K562 (cell line): Measurements from ENCODE around the gene TMTC2. TPM values are rescaled to one million over a fixed set of nuclear protein-coding genes. Genes with fewer than 3 reads are reported as not detected.

Source experiments
- ATAC-seq: fragments of 200-7000 bp; cut with Tn5 transposase; 3 replicates; pipeline ENCODE4 v1.9.1; 2020; ENCODE audit warnings: moderate library complexity
- BruUV-seq: library from RNA; stranded (reverse); fragments of 400-500 nt; replicated peaks from 2 replicates; lab custom pipeline; 2021; lab: Mats Ljungman, UMichigan
- CTCF ChIA-PET: fragments of 300-600 bp; formaldehyde crosslinking; extraction: SDS; loops from one replicate; lab custom pipeline; 2021; ENCODE audit warnings: low intra/inter-chr PET ratio; lab: Yijun Ruan, JAX
- POLR2A ChIA-PET: fragments of 300-600, 350-650 bp; sonication (Branson Sonifier 250); formaldehyde crosslinking; extraction: SDS; loops from one replicate; lab custom pipeline; 2021; ENCODE audit warnings: antibody characterized with exemption, inconsistent platforms; lab: Yijun Ruan, JAX
- DNase-seq, 4 experiments: peaks; one replicate each; pipeline versions ENCODE4 v3.0.0 to v3.0.0-alpha.2; 2011 to 2018; ENCODE audit warnings: low spot score in 3 of 4, mixed read lengths in 3 of 4; ENCODE audit errors: extremely low read depth in 1 of 4
- FAIRE-seq: peaks from 2 replicates; lab custom pipeline; 2011; peaks lifted over from hg19 to GRCh38; lab: Jason Lieb, UNC
- H2AFZ ChIP-seq: 2 replicates; pipeline ENCODE4 v1.6.0; 2011; ENCODE audit warnings: low read depth, low read length, control low read depth, inconsistent platforms
- H3K27ac ChIP-seq: fragments of 200-600 bp; 3 replicates; pipeline ENCODE4 v1.8.0; 2011; ENCODE audit warnings: low read depth, mild to moderate bottlenecking, control low read depth, inconsistent platforms, low read length, moderate library complexity, mixed read lengths; ENCODE audit errors: extremely low read depth
- H3K27me3 ChIP-seq, 2 experiments: fragments of 300-600 bp in 1 of 2; 2 replicates in 1 of 2; 3 replicates in 1 of 2; pipeline versions ENCODE4 v1.6.0 to v1.8.0; 2011; ENCODE audit warnings: inconsistent platforms in 2 of 2, low read length in 2 of 2, mild to moderate bottlenecking in 1 of 2, mixed read lengths in 1 of 2, moderate library complexity in 1 of 2; ENCODE audit not compliant: control insufficient read depth in 2 of 2, insufficient read depth in 2 of 2
- H3K36me3 ChIP-seq: fragments of 300-600 bp; 3 replicates; pipeline ENCODE4 v1.8.0; 2011; ENCODE audit warnings: mild to moderate bottlenecking, low read length, inconsistent platforms; ENCODE audit not compliant: control insufficient read depth, insufficient read depth
- H3K4me1 ChIP-seq, 2 experiments: fragments of 200-600 bp in 1 of 2; replicated peaks in 1 of 2; 2 replicates in 1 of 2; 3 replicates in 1 of 2; pipeline versions ENCODE4 v1.5.1 to v1.8.0; 2011; ENCODE audit warnings: inconsistent platforms in 2 of 2, low read length in 2 of 2, mild to moderate bottlenecking in 1 of 2, mixed read lengths in 1 of 2, moderate library complexity in 1 of 2; ENCODE audit not compliant: control insufficient read depth in 2 of 2, insufficient read depth in 2 of 2
- H3K4me2 ChIP-seq: 2 replicates; pipeline ENCODE4 v1.6.1; 2011; ENCODE audit warnings: low read length, control low read depth, inconsistent platforms, mixed read lengths; ENCODE audit not compliant: insufficient read depth
- H3K4me3 ChIP-seq: fragments of 200-600 bp; sonication (generic), shearing (Covaris generic); 2 replicates; pipeline ENCODE4 v1.5.1; 2016; ENCODE audit warnings: control low read depth, inconsistent platforms
- H3K79me2 ChIP-seq: fragments of 200-600 bp; 3 replicates; pipeline ENCODE4 v1.8.0; 2011; ENCODE audit warnings: low read length, inconsistent platforms; ENCODE audit not compliant: control insufficient read depth, insufficient read depth
- H3K9ac ChIP-seq, 2 experiments: 2 replicates each; pipeline versions ENCODE4 v1.6.0 to v1.6.1; 2011; ENCODE audit warnings: low read depth in 2 of 2, low read length in 2 of 2, control low read depth in 1 of 2, inconsistent platforms in 1 of 2, mild to moderate bottlenecking in 1 of 2, mixed read lengths in 1 of 2; ENCODE audit not compliant: insufficient read depth in 1 of 2
- H3K9me1 ChIP-seq: one replicate; pipeline ENCODE4 v1.6.0; 2011; ENCODE audit warnings: inconsistent platforms, mild to moderate bottlenecking, low read length, moderate library complexity; ENCODE audit not compliant: control insufficient read depth, insufficient read depth
- H3K9me3 ChIP-seq: replicated peaks from 2 replicates; pipeline ENCODE4 v1.5.1; 2011; ENCODE audit warnings: low read depth, low read length, inconsistent platforms; ENCODE audit not compliant: control insufficient read depth, insufficient read depth
- H4K20me1 ChIP-seq: replicated peaks from 2 replicates; pipeline ENCODE4 v1.6.1; 2011; ENCODE audit warnings: low read length, inconsistent platforms, mixed read lengths; ENCODE audit not compliant: control insufficient read depth, insufficient read depth
- ARID1B ChIP-seq: fragments of 450-650 bp; IDR thresholded peaks from 2 replicates; pipeline ENCODE4 v1.6.1; 2016; ENCODE audit warnings: antibody characterized with exemption, mild to moderate bottlenecking, inconsistent platforms
- ARID2 ChIP-seq: fragments of 450-650 bp; IDR thresholded peaks from 2 replicates; pipeline ENCODE4 v1.6.1; 2017; ENCODE audit warnings: antibody characterized with exemption, mild to moderate bottlenecking
- CBFA2T2 ChIP-seq: fragments of 450-650 bp; conservative IDR thresholded peaks from 2 replicates; pipeline ENCODE4 v1.6.1; 2017; ENCODE audit warnings: mild to moderate bottlenecking
- ERF ChIP-seq: fragments of 450-650 bp; formaldehyde crosslinking; IDR thresholded peaks from 2 replicates; pipeline ENCODE4 v1.4.0; 2020; ENCODE audit warnings: mild to moderate bottlenecking, mixed read lengths
- GABPB2 ChIP-seq: fragments of 250-450 bp; sonication (Bioruptor Pico); conservative IDR thresholded peaks from 2 replicates; pipeline ENCODE4 v1.5.1; 2021; ENCODE audit warnings: mild to moderate bottlenecking
- GTF2F1 ChIP-seq: IDR thresholded peaks from 2 replicates; pipeline ENCODE4 v1.6.1; 2011; ENCODE audit warnings: low read depth, low read length, improper control_type of control experiment
- KLF13 ChIP-seq: fragments of 450-650 bp; IDR thresholded peaks from 2 replicates; pipeline ENCODE4 v1.6.1; 2016; ENCODE audit warnings: missing genetic modification characterization, low read depth, mild to moderate bottlenecking, missing compliant biosample characterization, moderate library complexity, borderline replicate concordance
- LEF1 ChIP-seq: fragments of 450-650 bp; IDR thresholded peaks from 2 replicates; pipeline ENCODE4 v1.6.1; 2016; ENCODE audit warnings: mild to moderate bottlenecking
- MEIS2 ChIP-seq: fragments of 450-650 bp; IDR thresholded peaks from 2 replicates; pipeline ENCODE4 v1.6.1; 2014; ENCODE audit warnings: mild to moderate bottlenecking; ENCODE audit not compliant: partially characterized antibody
- NFIC ChIP-seq: fragments of 450-650 bp; IDR thresholded peaks from 2 replicates; pipeline ENCODE4 v1.6.1; 2017; ENCODE audit warnings: mild to moderate bottlenecking, inconsistent platforms
- PCBP1 ChIP-seq: fragments of 200-400 bp; formaldehyde crosslinking; IDR thresholded peaks from 2 replicates; pipeline ENCODE4 v1.6.1; 2018; ENCODE audit warnings: mild to moderate bottlenecking, low read depth, low read length; ENCODE audit not compliant: poor library complexity, severe bottlenecking
- PML ChIP-seq: IDR thresholded peaks from 2 replicates; pipeline ENCODE4 v1.6.1; 2012; ENCODE audit warnings: low read length, inconsistent platforms
- SOX6 ChIP-seq: fragments of 450-650 bp; IDR thresholded peaks from 2 replicates; pipeline ENCODE4 v1.6.1; 2014; ENCODE audit warnings: mild to moderate bottlenecking
- ZC3H8 ChIP-seq: fragments of 450-650 bp; IDR thresholded peaks from 2 replicates; pipeline ENCODE4 v1.6.1; 2017
- WGBS: fragments of 100-300 bp; shearing (Covaris generic); methylation state at CpG from one replicate; pipeline ENCODE4 v1.1.6; 2016; ENCODE audit warnings: low coverage, mixed read lengths; ENCODE audit not compliant: insufficient coverage; ENCODE audit errors: missing lambda C conversion rate; 5-methylcytosine and 5-hydroxymethylcytosine counted together
- in situ Hi-C: fragments of 300-500 bp; cut with MboI; formaldehyde crosslinking; loops from 4 replicates; pipeline ENCODE4 v1.15.0; 2018; ENCODE audit warnings: inconsistent platforms, mixed read lengths
- intact Hi-C: fragments of 100-400 bp; cut with micrococcal nuclease; formaldehyde crosslinking; loops from 2 replicates; pipeline ENCODE4 v1.14.2; 2022
- polyA plus RNA-seq, 8 experiments: library from polyadenylated mRNA; depleted of rRNA in 4 of 8; stranded (reverse) in 5 of 8; unstranded in 3 of 8; fragments of >200 nt; fragmentation: Nextera tagmentation in 2 of 8; fragmentation: Illumina TruSeq in 1 of 8; extraction: Ambion mirVana in 2 of 8; extraction: Trizol in 1 of 8; gene quantifications; 2 replicates each; pipeline versions ENCODE4 v1.2.1 to v1.2.3, GENCODE V29; 2011 to 2014; ENCODE audit warnings: inconsistent platforms in 1 of 8, missing spikeins in 1 of 8
- total RNA-seq, 7 experiments: library from RNA; depleted of rRNA in 6 of 7; stranded (reverse); fragments of >200 nt in 6 of 7; fragmentation: Illumina TruSeq in 2 of 7; extraction: Trizol in 2 of 7; gene quantifications; 2 replicates each; pipeline versions ENCODE4 v1.2.1 to v1.2.3, GENCODE V29; 2011 to 2021; ENCODE audit warnings: low replicate concordance in 1 of 7
- TF ChIP-seq, protein P1 (sequence below), 2 experiments: IDR thresholded peaks in 1 of 2; conservative IDR thresholded peaks in 1 of 2; 2 replicates each; pipeline ENCODE4 v1.6.1; 2016; ENCODE audit warnings: low read depth in 2 of 2, mild to moderate bottlenecking in 1 of 2, missing compliant biosample characterization in 1 of 2, missing genetic modification characterization in 1 of 2, moderate library complexity in 1 of 2
- TF ChIP-seq, protein P2 (sequence below): fragments of 150-350 bp; conservative IDR thresholded peaks from 2 replicates; pipeline ENCODE4 v1.6.1; 2014; ENCODE audit warnings: low read length
- TF ChIP-seq, protein P3 (sequence below): fragments of 450-650 bp; formaldehyde crosslinking; IDR thresholded peaks from 2 replicates; pipeline ENCODE4 v1.4.0; 2020; ENCODE audit warnings: mild to moderate bottlenecking

Gene TMTC2
- total and polyA plus RNA-seq, 9 of the 15 experiments (the other 6 are each of a cell fraction or from before 2014, with no cell fraction given) = 0.29 to 1.1 (median 0.55) TPM

DNA sequence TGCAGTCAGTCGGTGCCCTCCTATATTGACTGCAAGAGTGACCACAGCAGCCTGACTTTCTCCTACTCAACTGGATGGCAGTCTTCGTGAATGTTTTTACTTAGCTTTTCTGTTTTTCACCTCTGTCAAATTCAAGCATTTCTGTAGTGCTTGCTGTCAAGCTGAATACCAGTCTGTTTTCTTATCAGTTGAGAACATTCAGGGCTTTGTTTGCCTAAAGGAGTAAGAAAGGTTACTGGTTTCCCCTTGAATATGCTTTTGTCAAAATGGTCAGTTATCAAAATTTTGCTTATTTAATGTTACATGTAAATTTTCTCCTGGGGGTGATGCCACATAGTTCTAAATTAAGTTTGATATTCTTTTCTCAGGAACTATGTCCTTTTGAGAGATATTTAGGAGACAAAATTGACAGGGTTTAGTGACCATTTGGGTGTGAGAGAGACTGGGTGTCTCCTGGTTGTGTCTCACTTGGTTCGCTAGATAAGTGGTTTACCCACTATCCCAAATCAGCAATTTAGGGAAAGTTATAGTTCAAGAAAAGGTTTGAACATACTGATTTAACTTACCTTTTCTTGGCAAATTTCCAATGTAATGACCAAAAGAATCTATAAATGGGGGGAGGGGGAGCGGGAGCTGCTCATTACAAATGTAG lies 366.3 kb downstream of the TMTC2 start:
- ChIA-PET POLR2A (interaction anchor here (1.2 kb wide), 1 partner anchor 11 kb away, joined by 3 read pairs; no protein-coding TSS in a partner anchor), CTCF (no interaction called here)
- WGBS = 0% methylated on average over 4 of the region's 4 CpGs
- Histone ChIP-seq H3K4me1 (peaks cover 0 to 13% of the 10 kb centered on the region in 2 experiments; a peak in 2 of 5 replicates), H3K9me1 (no peaks in the 10 kb centered on the region), H3K27ac (peak overlapping the region; percentile 73), H3K4me3 (no peak overlapping the region), H2AFZ (peak overlapping the region; percentile 43), H3K9ac (no peak overlapping the region), H3K4me2 (peak overlapping the region; percentile 23; the same call in 1 of the 2 replicates), H3K27me3 (no peaks in the 10 kb centered on the region), H3K9me3 (no peaks in the 10 kb centered on the region), H3K36me3 (no peaks in the 10 kb centered on the region), H3K79me2 (no peaks in the 10 kb centered on the region), H4K20me1 (no peaks in the 10 kb centered on the region)
- no TSS peak for BruUV-seq
- in situ Hi-C loops (no loop called here), intact Hi-C loops (loop anchor here (5.0 kb wide), 1 partner anchor 36 kb away; no protein-coding TSS in a partner anchor)
- peak; percentile 91 for ATAC-seq
- peak; percentile 11 to 71 (median 26) for DNase-seq
- FAIRE-seq = peak; percentile 55
- TF ChIP-seq CBFA2T2 (peak; percentile 54), PCBP1 (no peak), LEF1 (peak; percentile 87), GABPB2 (CRISPR knock-in tag) (no peak), ZC3H8 (no peak), MEIS2 (peak; percentile 59), ARID2 (no peak), ARID1B (peak; percentile 90), NFIC (peak; percentile 87), KLF13 (tag) (no peak), PML (0 out of 2 replicates have a peak, but pooled peaks have one; percentile 25), SOX6 (peak; percentile 74), GTF2F1 (no peak), ERF (no peak)
- TF ChIP-seq, protein P1, sequence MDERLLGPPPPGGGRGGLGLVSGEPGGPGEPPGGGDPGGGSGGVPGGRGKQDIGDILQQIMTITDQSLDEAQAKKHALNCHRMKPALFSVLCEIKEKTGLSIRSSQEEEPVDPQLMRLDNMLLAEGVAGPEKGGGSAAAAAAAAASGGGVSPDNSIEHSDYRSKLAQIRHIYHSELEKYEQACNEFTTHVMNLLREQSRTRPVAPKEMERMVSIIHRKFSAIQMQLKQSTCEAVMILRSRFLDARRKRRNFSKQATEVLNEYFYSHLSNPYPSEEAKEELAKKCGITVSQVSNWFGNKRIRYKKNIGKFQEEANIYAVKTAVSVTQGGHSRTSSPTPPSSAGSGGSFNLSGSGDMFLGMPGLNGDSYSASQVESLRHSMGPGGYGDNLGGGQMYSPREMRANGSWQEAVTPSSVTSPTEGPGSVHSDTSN (CRISPR knock-in tag; IDR thresholded peaks at IDR 0.05; ENCODE audit: low read depth) = no peak
- TF ChIP-seq, protein P1 (tag; conservative IDR thresholded peaks at IDR 0.05; ENCODE audit: low read depth) = 0 out of 2 replicates have a peak, but pooled peaks have one; percentile 19
- TF ChIP-seq, protein P2, sequence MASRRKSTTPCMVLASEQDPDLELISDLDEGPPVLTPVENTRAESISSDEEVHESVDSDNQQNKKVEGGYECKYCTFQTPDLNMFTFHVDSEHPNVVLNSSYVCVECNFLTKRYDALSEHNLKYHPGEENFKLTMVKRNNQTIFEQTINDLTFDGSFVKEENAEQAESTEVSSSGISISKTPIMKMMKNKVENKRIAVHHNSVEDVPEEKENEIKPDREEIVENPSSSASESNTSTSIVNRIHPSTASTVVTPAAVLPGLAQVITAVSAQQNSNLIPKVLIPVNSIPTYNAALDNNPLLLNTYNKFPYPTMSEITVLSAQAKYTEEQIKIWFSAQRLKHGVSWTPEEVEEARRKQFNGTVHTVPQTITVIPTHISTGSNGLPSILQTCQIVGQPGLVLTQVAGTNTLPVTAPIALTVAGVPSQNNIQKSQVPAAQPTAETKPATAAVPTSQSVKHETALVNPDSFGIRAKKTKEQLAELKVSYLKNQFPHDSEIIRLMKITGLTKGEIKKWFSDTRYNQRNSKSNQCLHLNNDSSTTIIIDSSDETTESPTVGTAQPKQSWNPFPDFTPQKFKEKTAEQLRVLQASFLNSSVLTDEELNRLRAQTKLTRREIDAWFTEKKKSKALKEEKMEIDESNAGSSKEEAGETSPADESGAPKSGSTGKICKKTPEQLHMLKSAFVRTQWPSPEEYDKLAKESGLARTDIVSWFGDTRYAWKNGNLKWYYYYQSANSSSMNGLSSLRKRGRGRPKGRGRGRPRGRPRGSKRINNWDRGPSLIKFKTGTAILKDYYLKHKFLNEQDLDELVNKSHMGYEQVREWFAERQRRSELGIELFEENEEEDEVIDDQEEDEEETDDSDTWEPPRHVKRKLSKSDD = no peak
- TF ChIP-seq, protein P3, sequence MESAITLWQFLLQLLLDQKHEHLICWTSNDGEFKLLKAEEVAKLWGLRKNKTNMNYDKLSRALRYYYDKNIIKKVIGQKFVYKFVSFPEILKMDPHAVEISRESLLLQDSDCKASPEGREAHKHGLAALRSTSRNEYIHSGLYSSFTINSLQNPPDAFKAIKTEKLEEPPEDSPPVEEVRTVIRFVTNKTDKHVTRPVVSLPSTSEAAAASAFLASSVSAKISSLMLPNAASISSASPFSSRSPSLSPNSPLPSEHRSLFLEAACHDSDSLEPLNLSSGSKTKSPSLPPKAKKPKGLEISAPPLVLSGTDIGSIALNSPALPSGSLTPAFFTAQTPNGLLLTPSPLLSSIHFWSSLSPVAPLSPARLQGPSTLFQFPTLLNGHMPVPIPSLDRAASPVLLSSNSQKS (CRISPR knock-in tag) = no peak
